HG03108 (cell line): ENCODE data around the gene EXOC5.

Experiments
- ATAC-seq: cut with Tn5 transposase; IDR thresholded peaks from one replicate; pipeline ENCODE4 v1.9.1; 2021; ENCODE audit warnings: moderate library complexity; ENCODE audit not compliant: unreplicated experiment

EXOC5 gene

DNA sequence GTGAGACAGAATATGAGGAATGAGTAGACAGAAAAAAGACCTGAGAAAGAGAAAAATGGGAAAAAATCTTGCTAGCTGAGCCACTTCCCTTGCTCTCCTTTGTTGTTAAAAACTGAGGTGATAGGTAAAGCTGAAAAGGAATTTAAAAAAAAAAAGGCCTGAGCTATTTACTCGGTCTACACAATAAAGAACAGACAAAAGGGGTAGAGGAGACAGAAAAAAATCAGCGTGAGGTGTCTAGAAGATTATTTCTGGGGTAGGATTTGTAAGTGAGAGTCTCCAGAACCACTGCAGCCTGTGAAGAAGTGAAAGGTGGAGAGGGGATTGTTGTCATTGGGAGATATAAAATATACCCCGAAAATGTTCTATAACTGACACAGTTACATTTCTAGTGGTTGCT lies 98.8 kb downstream of the EXOC5 start:
- ATAC-seq, result no peak

DNA sequence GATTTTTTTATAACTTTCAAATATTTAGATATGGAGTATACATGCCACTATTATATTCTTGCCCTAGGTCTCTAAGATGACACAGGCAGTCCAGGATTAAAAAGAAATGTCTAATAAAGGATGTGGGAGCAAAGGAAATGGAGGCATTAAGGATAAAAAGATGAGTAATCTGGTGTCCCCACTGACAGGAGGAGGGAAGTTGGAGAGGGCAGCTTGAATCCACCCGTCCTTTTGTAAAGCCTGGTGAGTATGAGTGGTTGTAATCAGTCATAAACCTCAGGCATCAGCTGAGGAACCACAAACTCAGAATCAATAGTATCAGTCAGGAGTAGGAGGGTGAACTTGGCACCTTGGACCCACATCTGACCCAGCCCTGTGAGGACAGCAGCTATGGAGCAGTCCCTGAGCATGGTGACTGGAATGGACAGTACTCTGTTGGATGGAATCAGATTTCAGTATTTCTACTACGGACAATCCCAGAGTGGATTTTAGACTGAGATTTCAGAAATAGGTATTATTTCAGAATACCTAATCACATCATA lies 100.5 kb downstream of the EXOC5 start:
- ATAC-seq, result no peak

DNA sequence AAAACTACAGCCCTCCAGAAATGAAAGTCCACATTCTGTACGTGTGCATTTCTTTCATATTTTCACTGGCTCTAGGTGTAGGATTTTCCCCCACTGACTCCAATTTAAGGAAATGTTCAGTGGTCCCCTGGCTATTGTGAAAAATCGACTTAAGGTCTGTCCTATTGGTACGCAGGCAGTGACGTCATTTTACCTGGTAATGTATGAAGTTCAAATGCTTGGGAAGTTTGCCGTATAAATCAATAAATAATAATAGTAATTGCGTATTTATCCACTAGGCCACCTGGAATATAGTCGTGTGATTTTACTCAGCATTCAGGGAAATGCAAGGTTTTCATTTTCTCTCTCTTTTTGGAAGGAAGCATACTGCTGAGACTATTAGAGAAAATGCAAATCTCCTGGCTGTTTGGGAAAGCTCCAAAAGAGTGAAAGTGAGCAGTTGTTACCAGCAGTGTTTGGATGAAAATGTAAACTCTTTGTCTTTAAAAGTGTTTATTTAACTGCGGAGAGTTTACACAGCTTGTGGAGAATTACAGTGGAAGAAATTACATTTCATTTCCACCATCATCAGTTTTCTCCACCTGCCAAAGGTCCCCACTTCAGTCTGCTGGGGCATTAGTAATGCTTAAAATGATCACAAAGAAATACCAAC lies 107.0 kb downstream of the EXOC5 start:
- ATAC-seq, result no peak

- ATAC-seq, result no peak
These were observed 108.4 kb downstream of the EXOC5 start for GRCh38 chr14:57160333-57160732.

DNA sequence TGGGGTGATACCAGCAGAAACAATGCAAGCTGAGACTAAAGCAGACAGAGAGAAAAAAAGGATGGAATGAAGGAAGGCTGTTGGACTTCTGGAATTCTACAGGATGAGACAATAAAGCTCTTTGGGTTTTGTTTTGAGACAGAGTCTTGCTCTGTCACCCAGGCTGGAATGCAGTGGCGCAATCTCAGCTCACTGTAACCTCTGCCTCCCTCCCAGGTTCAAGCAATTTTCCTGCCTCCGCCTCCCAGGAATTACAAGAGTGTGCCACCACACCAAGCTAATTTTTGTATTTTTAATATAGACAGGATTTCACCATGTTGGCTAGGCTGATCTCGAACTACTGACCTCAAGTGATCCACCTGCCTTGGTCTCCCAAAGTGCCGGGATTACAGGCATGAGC lies 115.4 kb downstream of the EXOC5 start:
- no peak for ATAC-seq
